ENCODE measurements around the gene MYZAP.
"Not testable (repeated sequence)": the region's sequence is repeated elsewhere in the genome, so short reads cannot be mapped to it uniquely, and the experiment has no call there.

DNA sequence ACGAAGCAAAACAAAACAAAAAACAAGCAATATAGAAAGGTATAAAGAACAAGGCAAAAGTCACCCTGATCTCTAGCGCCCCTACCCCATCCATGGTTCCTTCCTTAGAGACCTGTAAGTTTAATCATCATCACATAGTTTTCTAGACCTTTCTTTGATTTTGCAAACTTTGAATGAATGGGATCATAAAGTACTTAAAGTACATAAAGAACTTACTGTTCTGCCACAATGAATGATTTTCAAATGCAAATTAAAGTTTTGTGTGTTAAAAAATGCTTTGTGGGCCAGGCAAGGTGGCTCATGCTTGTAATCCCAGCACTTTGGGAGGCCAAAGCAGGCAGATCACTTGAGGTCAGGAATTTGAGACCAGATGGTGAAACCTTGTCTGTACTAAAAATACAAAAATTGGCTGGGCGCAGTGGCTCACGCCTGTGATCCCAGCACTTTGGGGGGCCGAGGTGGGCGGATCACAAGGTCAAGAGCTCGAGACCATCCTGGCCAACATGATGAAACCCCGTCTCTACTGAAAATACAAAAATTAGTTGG lies 24.3 kb downstream of the MYZAP start:
- TF ChIP-seq EGR1 (IDR thresholded peaks at IDR 0.05; ENCODE audit: low read depth in 2 of 2); CTCF (IDR thresholded peaks at IDR 0.05; ENCODE audit: low read depth, low read length, missing input control); GABPA (IDR thresholded peaks at IDR 0.05 in 1 of 2, conservative IDR thresholded peaks at IDR 0.05 in 1 of 2): not testable (repeated sequence)

Measured in liver (tissue), 3 donors.